MG63 (cell line): ENCODE data around the gene MAVS. TPM values are rescaled to one million over a fixed set of nuclear protein-coding genes. Genes with fewer than 3 reads are reported as not detected.

Source experiments
- total RNA-seq: library from RNA; depleted of rRNA; stranded (reverse); fragments of >200 nt; shearing (Covaris generic); gene quantifications from 2 replicates; pipeline ENCODE4 v1.2.3, GENCODE V29; 2014; ENCODE audit warnings: low replicate concordance; rRNA removed

MAVS gene
- total RNA-seq, 1 experiment from 2014 or later = 6.2 TPM

Other genes starting within 250 kb of the MAVS start
- gene GFRA4, start 183.4 kb upstream of the MAVS start, total RNA-seq = not detected in 2 replicates
- 4.9 and 7.3 TPM in 2 replicates for gene ADAM33, start 164.8 kb upstream of the MAVS start, total RNA-seq
- not detected in 2 replicates for gene SIGLEC1, start 134.2 kb upstream of the MAVS start, total RNA-seq
- gene HSPA12B, start 114.1 kb upstream of the MAVS start, total RNA-seq = 0.03 TPM in 1 of 2 replicates, not detected in the other
- gene ADISSP, start 79.1 kb upstream of the MAVS start, total RNA-seq = 42.8 and 66.6 TPM in 2 replicates
- gene SPEF1, start 65.4 kb upstream of the MAVS start, total RNA-seq = 0.95 TPM in 1 of 2 replicates, not detected in the other
- gene CENPB, start 60.1 kb upstream of the MAVS start, total RNA-seq = 50.0 and 81.5 TPM in 2 replicates
- gene CDC25B, start 50.5 kb upstream of the MAVS start, total RNA-seq = 13.9 and 16.0 TPM in 2 replicates
- gene AP5S1, start 26.3 kb upstream of the MAVS start, total RNA-seq = 11.6 and 24.6 TPM in 2 replicates
- gene PANK2, start 42.6 kb downstream of the MAVS start, total RNA-seq = 31.4 and 57.1 TPM in 2 replicates
- gene RNF24, start 168.7 kb downstream of the MAVS start, total RNA-seq = 2.8 and 4.6 TPM in 2 replicates